Measurements from ENCODE around the gene RALGDS. TPM values are rescaled to one million over a fixed set of nuclear protein-coding genes. Genes with fewer than 3 reads are reported as not detected.

RALGDS gene
- total RNA-seq, 1 donor from 2014 or later, result 19.0 TPM

DNA sequence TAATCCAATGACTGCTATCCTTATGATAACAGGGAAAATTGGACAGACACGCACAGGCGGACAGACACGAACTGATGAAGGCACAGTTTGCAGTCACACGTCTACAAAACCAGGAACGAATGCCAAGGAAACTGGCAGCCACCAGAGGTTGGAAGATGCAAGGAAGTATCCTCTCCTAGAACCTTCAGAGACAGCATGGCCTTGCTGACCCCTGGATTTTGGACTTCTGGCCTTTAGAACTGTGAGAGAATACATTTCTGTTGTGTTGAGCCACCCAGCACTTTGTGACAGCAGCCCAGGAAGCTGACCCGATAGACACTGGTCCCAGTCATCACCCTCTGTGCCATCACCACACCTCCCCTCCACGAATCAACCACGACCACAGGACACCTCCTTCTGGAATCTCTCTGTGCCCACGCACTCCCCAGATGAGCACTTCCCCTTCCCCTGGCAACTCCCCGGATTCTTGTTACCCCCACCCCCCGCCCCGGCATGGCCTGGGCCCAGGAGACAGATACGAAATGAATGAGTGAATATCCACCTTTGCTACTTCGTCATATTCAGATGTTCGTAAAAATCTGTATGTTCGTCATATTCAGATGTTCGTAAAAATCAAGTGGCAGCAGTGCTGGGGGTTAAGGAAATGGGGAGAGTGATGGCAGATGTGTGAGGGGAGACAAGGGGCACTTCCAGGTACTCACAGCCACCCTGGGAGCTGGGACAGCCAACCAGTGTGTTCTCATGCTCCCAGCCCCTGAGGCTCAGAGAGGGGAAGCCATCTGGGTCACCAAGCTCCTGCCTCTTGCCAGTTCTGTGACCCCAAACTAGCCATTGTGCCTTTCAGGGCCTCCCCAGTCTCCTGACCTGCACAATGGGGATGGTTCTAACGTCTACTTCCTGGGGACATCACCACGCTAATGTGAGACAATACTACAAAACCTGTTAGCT is 24.1 kb upstream of the RALGDS start:
- Mint-ChIP-seq H3K27ac (ENCODE audit: unreplicated experiment) (no peak overlapping the region), H3K27me3 (ENCODE audit: low read depth) (no peaks in the 10 kb centered on the region), H3K4me3 (ENCODE audit: unreplicated experiment) (no peak overlapping the region), H3K4me1 (ENCODE audit: low read depth) (peaks cover 29% of the 10 kb centered on the region), H3K9me3 (ENCODE audit: low read depth) (no peaks in the 10 kb centered on the region), H3K36me3 (ENCODE audit: low read depth) (no peaks in the 10 kb centered on the region)
- no peak for DNase-seq (ENCODE audit: low spot score)
- TF ChIP-seq, protein P1, sequence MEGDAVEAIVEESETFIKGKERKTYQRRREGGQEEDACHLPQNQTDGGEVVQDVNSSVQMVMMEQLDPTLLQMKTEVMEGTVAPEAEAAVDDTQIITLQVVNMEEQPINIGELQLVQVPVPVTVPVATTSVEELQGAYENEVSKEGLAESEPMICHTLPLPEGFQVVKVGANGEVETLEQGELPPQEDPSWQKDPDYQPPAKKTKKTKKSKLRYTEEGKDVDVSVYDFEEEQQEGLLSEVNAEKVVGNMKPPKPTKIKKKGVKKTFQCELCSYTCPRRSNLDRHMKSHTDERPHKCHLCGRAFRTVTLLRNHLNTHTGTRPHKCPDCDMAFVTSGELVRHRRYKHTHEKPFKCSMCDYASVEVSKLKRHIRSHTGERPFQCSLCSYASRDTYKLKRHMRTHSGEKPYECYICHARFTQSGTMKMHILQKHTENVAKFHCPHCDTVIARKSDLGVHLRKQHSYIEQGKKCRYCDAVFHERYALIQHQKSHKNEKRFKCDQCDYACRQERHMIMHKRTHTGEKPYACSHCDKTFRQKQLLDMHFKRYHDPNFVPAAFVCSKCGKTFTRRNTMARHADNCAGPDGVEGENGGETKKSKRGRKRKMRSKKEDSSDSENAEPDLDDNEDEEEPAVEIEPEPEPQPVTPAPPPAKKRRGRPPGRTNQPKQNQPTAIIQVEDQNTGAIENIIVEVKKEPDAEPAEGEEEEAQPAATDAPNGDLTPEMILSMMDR (IDR thresholded peaks at IDR 0.05), result no peak

DNA sequence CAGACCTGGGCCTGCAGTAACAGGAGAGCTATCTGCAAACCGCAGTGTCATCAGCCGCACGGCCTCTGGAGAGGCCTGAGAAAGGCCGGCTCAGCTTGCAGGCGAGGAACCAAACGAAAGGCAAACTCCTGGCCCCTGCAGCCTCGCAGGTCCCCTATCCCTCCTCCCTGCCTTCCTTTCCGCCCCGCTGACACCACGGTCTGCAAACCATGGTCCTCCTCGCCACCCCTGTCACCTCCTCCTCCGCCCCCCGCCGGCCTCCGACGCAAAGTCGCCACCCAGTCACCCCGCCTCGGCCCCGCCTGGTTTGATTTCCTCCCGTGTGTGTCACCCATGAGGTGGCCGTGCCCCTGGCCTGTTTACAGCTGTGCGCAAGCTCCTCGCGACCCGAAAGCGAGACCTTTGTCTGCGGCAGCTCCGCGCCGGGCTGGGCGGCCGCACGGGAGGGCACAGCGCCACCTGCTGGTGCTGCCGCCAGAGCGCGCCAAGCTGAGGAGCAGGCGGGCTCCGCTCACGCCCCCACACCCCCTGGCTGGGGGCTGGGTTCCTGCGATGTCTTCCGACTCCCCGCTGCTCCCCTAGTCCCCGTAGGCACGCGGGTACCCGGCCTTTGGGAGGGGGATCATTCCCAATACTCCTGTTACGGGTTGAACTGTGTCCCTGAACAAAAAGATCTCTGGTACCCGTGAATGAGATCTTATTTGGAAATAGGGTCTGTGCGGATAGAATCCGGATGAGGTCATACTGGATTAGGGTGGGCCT is 23.3 kb upstream of the RALGDS start:
- Mint-ChIP-seq H3K9me3 (ENCODE audit: low read depth) (no peaks in the 10 kb centered on the region), H3K4me3 (ENCODE audit: unreplicated experiment) (peak overlapping the region; percentile 66), H3K36me3 (ENCODE audit: low read depth) (no peaks in the 10 kb centered on the region), H3K4me1 (ENCODE audit: low read depth) (peaks cover 29% of the 10 kb centered on the region), H3K27ac (ENCODE audit: unreplicated experiment) (no peak overlapping the region), H3K27me3 (ENCODE audit: low read depth) (no peaks in the 10 kb centered on the region)
- TF ChIP-seq, protein P1 (IDR thresholded peaks at IDR 0.05), result peak; percentile 100
- no peak for DNase-seq (ENCODE audit: low spot score)

DNA sequence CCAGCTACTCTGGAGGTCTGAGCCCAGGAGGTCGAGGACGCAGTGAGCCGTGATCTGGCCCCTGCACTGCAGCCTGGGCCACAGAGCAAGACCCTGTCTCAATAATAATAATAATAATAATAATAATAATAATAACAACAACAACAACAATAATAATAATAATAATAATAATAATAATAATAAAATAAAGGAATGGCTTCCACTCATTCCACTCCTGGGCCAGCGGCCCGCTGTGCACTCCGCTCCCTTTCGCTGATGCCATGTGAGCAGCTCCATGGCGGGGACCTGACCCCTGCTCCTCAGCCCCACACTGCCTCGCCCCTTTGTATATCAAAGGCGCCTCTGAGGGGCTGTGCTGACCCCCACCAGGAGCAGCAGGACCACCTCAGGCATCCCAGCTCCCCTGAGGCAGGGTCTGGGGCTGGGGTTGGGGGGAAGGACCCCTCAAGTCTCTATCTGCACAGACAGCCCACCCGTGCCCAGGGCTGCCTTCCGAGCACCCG is 22.6 kb upstream of the RALGDS start:
- H3K4me3 Mint-ChIP-seq (ENCODE audit: unreplicated experiment), result no peak overlapping the region
- no peaks in the 10 kb centered on the region for H3K27me3 Mint-ChIP-seq (ENCODE audit: low read depth)
- H3K4me1 Mint-ChIP-seq (ENCODE audit: low read depth), result peaks cover 29% of the 10 kb centered on the region
- DNase-seq (ENCODE audit: low spot score), result no peak
- H3K36me3 Mint-ChIP-seq (ENCODE audit: low read depth), result no peaks in the 10 kb centered on the region
- H3K27ac Mint-ChIP-seq (ENCODE audit: unreplicated experiment), result no peak overlapping the region
- TF ChIP-seq, protein P1 (IDR thresholded peaks at IDR 0.05), result no peak
- no peaks in the 10 kb centered on the region for H3K9me3 Mint-ChIP-seq (ENCODE audit: low read depth)

DNA sequence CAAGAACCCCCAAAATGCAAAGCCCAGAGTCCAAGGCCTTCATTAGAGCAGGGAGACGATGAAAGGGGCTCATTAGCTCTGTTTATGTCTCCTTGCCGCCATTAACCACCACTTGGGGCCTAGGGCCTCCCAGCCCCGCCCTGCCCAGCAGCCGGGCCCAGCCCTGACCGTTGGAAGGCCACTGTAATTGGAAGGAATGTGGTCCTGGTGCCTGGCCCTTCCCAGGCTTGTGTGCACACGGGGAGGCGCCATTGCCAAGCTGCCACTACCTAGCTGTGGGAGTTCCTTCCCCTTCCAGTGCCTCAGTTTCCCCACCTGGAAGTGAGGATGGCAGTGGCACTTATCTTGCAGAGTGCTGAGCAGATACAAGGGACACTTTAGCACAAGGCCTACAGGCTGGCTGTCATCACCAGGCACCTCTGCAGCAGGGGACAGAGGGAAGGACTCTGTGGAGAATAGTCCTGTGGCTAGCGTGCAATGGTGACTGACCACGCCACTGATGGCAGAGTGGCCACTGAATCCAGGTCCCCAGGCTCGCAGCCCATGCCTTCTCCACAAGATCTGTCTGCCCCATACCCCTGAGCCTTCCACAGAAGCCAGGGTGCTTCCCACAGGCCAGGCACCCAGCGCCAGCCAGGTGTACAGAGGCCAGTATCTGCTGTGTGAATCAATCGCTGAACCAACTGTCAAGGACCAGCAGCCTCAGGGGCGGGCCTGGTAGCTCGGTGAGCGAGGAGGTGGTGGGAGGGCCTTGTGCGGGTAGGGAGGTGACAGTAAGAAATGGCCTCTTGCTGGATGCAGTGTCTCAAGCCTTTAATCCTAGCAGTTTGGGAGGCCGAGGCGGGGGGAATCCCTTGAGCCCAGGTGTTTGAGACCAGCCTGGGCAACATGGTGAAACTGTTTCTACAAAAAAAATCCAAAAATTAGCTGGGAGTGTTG is 21.9 kb upstream of the RALGDS start:
- TF ChIP-seq, protein P1 (IDR thresholded peaks at IDR 0.05), result no peak
- H3K4me1 Mint-ChIP-seq (ENCODE audit: low read depth), result peaks cover 23% of the 10 kb centered on the region
- no peak overlapping the region for H3K27ac Mint-ChIP-seq (ENCODE audit: unreplicated experiment)
- no peaks in the 10 kb centered on the region for H3K9me3 Mint-ChIP-seq (ENCODE audit: low read depth)
- no peak for DNase-seq (ENCODE audit: low spot score)
- H3K36me3 Mint-ChIP-seq (ENCODE audit: low read depth), result no peaks in the 10 kb centered on the region
- H3K27me3 Mint-ChIP-seq (ENCODE audit: low read depth), result no peaks in the 10 kb centered on the region
- no peak overlapping the region for H3K4me3 Mint-ChIP-seq (ENCODE audit: unreplicated experiment)

Data from chondrocyte (in vitro differentiated cells).